GM21423 (cell line): ENCODE results near the gene RAI1.

Source experiments
- ATAC-seq: cut with Tn5 transposase; IDR thresholded peaks from one replicate; pipeline ENCODE4 v1.9.1; 2021; ENCODE audit warnings: mild to moderate bottlenecking, moderate library complexity; ENCODE audit not compliant: unreplicated experiment

The RAI1 gene

DNA sequence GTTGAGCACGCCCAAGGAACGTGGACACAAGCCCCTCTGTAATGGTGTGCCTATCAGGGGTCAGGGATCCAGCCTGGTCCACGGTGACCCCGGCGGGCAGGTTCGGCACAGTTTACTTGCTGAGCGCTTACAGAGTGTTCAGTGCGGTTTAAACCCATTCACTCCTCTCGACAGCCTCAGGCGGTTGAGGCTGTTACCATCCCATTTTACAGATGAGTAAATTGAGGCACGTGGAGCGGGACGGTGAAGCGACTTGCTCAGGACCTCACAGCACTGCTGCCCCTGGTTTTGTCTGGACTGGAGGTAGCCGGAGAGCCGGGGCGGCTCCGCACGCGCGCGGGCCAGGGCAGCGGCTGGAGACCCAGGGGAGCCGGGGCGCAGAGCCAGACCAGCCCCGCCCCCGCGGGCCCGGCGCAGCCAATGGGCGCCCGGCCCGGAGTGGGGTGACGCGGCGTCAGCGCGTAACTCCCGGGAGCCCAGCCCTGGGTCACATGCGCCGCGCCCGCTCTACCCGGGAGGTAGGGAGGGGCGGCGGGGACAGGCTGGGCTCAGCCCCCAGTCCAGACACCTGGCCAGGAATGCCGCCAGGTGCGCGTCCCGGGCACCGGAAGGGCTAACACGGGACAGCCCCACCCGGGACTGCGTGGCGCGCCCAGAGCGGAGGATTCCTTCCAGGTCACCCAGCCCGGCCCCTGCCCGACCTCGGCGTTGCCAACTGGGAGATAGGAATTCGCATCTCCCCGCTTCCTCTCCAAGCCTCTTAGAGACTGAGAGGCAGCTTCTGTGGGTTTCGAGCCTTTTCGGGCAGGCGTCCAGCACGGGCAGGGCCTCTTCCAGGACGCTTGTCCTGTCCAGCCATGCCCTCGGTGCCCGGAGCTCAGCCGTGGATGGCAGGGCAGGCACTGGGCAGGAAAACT is 158.8 kb downstream of the RAI1 start:
- ATAC-seq, result peak; percentile 51

DNA sequence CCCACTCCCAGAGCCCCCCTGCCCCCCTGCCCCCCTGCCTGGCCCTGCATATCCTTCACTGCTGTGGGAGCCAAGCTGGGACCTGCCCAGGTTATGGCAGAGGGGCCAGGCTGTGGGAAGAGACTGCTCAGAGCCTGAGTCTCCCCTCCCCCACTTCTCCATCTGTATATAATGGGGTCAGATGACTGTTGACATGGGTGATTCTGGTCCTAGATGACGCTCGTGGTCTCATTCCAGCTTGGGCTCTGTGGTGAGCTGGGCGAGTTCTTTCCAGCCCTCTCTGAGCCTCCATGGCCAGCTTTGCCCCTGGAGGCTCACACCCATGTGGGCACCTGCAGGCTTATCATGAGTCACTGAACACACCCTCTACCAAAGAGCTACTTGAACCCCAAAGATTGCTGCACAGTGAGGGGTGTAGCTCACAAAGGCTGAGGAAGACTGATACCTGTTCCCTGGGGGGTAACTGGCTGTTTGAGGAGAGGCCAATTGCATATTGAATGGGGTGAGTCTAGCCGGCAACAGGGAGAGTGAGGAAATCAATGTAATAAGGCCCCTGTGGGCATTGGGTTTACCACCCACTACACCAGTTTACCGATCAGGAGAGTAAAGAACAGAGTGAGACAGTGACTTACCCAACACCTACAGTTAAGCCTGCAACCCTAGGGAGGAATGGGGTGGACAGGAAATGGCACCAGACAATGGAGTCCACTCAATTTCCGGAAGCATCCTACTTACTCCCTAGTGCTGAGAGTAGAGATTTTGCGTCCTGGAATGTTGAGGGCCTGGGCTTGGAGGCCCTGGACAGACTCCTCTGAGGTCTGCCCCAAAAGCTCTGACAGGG is 159.7 kb downstream of the RAI1 start:
- no peak for ATAC-seq

DNA sequence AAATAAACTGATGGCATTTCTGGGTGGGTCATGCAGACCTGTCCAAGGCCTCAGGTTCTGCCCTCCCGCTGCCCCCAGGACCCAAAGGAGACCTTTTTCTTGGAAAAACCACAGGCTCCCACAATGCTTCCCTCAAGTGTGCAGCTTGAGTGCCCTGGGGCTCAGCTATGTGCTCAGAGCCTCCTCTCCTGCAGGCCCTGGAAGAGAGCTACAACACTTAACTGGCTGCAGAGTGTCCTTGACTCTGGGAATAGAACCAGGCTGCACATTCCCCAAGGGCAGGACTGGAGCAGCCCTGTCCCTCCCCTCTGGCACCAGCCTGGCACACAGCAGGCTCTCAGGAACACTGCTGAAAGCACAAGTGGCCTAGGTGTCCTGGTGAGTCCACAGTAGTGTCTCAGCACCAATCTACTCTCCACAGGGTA is 160.4 kb downstream of the RAI1 start:
- no peak for ATAC-seq

DNA sequence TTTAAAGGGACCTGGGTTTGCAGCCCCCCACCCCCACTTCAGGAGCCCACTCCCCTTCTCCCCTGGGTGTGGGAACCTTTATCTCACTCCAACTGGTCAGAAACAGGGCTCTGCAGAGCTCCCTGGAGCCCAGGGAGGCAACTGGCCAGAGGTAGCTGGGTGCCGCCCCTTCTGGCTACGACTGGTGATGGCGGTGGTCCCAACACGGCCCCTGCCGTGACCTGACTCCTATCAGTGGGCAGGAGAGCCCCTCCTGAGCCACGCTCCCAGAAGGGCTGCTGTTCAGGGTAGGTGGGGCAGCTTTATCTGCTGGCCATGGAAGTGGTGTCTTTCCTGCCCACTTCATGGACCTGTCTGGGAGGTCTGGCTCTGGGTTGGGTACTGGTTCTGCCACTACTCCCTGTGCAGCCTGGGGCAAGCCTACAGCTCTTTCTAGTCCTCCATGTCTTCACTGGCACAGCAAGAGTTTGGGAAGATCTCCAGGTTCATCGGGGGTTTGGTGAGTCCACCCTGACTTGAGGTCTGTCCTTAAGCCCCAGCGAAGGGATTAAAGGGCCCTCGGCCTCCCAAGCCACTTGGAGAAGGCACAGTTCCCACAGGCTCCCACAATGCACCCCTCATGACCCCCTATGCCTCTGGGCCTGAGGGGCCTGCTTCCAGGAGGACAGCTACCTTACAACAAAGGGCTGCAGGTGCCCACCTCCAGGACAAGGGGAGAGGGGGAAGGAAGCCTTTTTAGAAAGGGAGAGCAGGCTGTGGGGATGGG is 161.0 kb downstream of the RAI1 start:
- ATAC-seq, result no peak

DNA sequence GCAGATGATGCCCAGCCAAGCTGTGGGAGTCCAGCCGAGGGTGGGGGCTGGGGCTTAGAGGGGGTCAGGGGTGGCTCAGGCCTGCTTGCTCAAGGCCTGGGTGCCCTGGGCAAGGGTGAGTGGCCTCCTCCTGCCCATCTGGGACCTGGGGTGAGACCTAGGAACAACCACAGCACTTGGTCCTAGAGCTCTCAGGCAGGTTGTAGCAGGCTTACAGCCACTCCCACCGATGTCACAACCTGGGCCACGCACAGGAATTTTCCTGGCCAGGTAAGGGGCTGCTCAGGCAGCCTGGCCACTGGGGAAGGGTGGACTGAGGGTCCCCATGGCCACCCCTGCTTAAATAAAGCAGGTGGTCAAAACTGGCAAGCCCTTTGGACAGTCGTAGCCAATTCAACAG is 161.8 kb downstream of the RAI1 start:
- ATAC-seq, result no peak

DNA sequence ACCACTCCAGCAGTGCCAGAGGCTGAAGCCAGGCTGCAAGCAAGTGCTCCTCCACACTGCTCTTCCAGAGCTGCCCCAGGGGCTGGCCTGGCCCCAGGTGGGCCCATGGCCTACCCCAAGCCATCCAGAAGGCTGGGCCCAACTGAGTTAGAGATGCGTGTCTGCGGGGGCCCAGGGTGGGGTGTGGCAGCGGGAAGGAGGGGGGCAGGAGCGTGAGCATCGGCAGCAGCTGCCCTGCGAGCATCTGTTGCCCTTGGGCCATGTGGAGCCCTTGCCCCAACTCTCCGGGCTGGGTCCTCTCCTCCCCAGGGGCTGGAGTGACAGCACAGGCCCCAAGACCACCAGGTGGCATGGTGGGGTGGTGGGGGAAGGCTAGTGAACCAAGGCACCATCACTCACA is 162.8 kb downstream of the RAI1 start:
- no peak for ATAC-seq

DNA sequence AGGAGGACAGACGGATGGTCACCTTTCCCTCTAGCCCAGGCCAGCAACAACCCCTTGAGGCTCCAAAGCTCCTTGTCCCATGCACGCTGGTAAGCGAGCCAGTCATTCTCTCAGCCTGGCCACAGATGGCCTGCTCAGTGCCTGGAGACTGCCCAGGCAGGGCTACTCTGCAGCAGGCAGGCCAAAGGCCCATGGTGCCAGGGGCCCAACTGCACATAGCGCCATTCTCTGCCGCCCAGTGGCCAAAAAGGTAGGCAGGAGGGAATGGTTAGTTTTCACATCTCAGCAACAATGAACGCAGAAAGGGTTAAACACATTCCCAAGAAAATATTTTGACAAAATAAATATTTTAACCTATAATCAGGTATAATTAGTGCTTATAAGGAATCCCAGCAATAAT is 163.2 kb downstream of the RAI1 start:
- no peak for ATAC-seq

DNA sequence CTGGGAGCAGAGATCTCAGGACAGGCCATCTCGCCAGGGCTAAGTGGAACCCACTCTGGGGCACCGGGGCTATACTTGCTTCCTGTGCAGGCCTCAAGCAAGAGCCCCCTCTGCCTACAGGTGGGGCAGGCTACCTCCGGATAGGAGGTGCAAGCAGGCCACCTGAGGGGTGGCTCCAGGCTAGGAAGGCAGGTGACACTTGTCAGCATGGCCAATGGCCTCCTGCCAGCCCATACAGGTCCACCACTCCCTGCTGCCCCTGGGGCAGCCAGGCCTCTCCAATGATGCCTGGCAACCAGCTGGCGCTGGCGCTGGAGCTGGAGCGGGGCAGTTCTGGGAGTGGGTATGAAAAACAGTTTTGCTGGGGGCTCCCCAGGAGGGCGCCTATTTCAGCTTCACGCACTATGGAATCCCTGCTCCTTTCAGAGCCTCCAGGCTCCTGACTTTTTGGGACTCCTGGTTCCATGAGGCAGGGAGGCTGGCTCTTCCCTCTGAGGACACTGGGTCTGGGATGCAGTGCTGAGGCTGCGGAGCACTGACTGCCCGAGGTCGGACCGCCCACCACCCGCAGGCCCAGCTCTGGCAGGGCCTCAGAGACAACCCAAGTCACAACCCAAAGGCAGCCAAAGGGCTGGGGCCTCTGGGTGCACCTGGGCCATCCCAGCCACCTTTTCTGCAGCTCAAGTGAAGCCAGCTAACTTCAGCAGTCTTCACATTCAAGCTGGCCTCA is 164.0 kb downstream of the RAI1 start:
- no peak for ATAC-seq

DNA sequence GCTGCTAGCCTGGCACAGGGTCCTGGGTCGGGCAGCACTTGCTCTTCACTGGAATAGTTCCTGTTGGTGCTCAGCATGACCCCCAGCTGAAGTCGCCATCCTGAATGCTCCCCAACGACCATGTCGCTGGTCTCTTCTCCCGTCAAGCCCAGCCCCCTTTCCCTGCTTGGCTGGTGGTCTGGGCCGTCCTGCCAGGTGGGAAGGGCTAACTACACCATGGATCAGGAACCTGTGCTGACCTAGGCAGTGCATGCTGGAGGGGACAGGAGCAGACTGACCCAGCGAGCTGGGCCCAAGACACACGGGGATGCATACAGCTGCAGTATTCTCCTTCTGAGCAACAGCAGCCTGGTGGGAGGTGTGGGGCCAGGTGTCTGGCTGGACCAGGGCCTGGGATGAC is 164.7 kb downstream of the RAI1 start:
- no peak for ATAC-seq

DNA sequence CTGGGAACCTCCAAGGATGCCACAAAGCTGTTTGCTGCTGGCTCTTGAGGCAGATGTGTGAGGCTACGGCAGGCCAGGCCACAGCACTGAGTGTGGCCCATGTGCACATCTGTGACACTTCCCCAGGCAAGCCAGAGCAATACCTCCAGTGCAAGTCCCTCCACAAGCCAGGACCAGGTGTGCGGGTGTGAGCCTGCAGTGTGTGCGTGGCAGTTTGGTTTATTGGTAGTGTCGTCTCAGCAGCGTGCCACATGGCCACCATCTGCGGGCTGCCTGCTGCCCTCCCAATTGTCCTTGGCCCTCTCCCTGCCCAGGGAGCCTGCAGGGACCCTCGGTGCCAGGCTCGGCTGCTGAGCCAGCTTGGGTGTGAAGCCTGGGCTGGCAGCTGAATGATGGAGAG is 165.4 kb downstream of the RAI1 start:
- no peak for ATAC-seq

DNA sequence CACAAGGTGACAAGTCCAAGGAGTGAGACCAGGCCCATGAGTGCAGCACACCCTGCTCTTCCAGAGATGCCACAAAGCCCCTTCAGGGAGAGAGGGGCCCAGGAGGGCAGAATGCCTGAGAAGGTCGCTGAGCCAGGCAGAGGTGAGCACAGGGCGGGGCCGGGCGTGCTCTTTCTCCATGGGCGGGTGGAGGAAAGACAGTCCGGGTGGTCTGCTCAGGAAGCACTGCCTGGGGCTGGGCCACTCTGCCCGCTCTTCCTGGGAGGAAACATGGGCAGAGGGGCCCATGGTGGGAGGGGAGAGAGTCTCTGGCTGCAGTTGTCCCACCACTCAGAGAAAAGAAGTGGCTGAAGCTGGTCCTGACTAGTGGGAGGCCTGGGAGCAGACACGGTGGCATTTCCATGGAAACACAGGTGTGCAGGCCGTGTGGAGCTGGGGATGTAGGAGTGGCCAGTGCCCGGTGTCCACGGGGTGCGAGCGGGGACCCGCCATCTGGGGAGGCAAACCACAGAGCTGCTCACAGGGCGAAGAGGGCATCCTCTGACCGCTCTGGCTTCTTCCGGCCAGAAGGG is 165.9 kb downstream of the RAI1 start:
- ATAC-seq, result no peak

DNA sequence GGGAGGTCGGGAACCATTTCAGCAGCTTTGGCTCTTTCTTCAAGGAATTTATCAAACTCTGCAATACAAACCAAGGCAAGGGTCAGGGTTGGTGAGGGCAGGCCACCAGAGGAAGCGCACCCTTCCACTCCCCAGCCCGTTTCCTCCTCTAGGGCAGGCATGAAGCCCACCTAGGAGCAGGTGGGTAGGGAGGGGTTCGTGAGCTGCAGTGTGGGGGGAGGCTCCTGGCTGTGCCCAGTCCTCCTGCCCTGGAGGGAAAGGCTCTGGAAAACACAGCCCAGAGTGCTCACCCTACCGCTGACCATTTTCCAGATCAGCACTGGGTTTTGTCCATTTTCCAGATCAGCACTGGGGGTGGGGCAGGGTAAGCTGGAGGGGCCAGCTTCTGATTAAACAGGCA is 166.5 kb downstream of the RAI1 start:
- ATAC-seq, result no peak

DNA sequence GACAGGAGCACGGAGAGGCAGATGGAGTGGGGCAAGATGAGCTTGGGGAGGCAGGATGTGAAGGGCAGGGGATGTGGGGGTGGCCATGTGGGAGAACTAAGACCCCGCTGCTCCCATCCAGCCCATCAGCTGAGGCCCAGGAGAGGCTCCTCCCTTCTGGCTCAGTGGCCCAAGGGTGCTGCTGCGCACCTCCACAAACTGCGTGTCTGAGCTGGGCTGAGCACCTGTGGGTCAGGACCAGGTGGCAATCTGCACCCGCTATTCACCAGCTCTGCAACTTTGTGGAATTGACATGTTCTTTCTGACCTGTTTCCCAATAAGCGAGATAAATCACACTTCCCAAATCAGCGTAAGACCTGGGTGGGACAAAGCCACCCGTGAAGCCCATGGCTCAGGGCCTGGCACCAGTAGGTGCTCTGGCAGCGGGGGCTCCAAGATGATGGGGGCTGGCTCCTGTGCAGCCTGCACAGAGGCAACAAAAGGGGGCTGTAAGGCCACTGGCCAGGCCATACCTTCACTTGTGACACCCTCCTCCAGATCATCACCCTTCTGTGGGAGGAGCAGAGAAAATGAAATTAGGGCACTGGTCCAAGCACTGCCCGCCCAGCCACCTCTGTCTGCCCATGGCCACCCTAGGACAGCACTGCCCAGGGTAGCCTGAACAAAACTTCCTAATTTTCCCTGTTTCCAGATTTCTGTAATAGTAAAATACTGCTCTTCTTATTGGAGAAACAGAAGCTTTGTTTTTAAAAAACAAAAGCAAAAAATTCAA is 167.2 kb downstream of the RAI1 start:
- ATAC-seq, result no peak

DNA sequence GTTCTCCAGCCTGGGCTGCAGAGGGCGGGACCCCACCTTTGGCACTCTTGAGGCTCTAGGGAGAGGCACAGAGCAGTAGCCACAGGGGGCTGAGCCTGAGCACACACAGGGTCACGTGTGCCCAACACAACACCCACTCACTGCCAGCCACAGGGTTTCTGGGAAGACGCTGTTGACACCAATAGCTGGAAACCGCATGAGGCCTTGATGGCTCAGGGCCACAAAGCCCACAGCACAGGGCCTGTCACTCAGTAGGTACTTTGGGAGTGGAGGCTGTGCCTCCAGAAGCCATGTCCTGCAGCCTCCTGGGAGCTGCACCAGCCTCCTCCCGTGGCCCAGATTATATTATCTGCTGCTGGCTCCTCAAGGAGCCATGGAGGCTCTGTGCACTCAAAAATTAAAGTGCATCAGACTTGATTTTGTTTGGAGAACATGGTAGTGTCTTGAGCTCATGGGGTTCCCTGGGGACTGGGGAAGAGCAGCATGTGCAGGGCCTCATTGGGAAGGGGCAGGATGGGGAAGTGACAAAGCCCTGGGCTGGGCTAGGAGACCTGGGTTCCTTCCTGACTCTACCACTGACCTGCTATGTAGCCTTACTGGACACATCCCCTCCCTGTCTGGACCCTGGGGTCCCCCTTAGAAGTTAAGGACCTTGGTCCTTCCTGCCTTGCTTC is 168.0 kb downstream of the RAI1 start:
- no peak for ATAC-seq

DNA sequence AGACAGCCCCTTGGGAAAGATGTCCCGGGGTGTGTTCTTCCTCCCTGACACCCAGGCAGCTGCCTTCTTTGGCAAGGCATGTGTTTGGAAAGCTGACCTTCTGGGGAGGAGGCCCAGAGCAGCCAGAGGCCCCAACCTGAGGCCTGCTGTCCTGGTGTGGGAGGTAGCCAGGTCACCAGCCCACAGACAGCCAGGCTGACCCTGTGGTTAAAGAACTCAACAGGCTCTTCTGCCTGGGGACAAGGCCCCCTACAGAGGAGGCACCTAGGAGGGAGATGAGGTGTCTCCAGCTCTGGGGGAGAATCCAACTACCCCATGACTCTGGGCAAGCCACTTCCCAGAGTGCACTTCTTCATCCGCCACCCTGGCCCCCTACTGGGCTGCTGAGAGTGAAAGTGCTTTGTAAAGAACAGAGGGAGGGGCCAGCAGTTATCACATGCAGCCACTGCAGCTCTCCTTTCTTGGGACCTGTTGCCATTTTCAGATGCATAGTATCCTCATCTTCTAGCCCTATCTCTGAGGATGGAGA is 168.7 kb downstream of the RAI1 start:
- peak; percentile 40 for ATAC-seq

DNA sequence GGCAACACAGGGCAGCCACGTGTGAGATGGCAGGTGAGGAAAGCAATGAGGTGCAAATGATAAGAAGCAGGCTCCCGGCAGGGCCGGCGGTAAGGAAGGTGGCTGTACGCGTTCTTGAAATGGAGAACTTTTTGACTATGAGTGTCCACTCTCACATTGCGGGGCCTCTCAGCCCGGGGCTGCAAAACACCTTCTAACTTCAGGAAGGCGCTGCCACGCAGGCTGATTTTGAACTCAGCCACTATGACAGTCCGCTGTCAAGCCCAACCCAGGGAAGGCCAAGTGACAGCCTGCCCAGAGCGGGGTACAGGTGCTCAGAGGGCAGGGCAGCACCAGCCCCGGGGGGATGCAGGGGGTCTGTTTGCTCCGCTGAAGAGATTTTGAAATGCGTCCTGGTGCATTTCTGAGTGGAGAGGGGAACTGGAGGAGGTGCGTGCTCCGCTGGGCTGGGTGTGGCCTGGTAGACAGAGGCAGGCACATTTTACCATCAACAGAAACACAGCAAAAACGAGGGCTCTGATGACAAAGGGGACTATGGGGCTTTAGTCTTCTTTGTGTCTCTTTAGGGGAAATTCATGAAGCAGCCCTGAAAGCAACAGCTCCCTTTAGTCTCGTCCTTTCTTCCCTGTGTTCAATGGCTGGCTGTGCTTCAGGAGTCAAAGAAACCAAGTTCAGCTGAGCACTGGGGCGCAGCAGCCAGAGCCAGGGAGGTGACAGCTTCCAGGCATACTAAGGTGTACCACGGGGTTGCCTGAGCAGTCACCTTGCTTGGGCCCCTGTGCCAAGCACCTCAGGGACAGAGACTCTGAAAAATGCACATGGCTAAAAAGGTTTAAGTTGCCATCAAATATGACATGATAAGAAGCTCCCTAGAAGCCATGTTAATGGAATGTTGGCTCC is 170.1 kb downstream of the RAI1 start:
- ATAC-seq, result no peak

DNA sequence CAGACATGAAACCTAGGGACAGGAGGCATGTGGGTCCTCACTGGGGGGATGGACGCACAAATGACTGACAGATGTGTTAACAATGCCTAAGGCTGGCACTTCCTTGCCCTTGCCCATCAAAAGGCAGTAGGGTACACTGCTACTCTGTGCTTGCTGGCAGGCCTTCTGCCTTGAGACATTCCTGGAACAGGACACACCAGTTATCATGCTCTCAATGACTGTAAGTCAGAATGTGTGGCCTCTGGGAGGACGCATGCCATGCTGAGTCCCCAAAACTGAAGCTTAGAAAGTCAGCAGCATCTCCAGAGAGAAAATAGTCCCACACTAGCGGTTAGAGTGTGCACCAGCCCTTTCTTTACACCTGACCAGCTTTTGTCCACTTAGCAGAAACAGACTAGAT is 171.7 kb downstream of the RAI1 start:
- ATAC-seq, result no peak
